Brain microvascular endothelial cell (primary cell): ENCODE results near the gene C6orf62.
"Not testable (repeated sequence)": the region's sequence is repeated elsewhere in the genome, so short reads cannot be mapped to it uniquely, and the experiment has no call there.

Source experiments
- DNase-seq: peaks from one replicate; pipeline ENCODE4 v3.0.0-alpha.2; 2020
- H3K27ac ChIP-seq: fragments of 250-450 bp; sonication (Bioruptor Pico); 2 replicates; pipeline ENCODE4 v1.5.1; 2020; ENCODE audit warnings: mild to moderate bottlenecking, moderate library complexity
- H3K27me3 ChIP-seq: fragments of 250-450 bp; sonication (Bioruptor Pico); replicated peaks from 2 replicates; pipeline ENCODE4 v1.5.1; 2020; ENCODE audit warnings: mild to moderate bottlenecking
- H3K36me3 ChIP-seq: fragments of 250-450 bp; sonication (Bioruptor Pico); replicated peaks from 2 replicates; pipeline ENCODE4 v1.5.1; 2020; ENCODE audit warnings: mild to moderate bottlenecking
- H3K4me3 ChIP-seq: 2 replicates; pipeline ENCODE4 v1.5.1; 2011; ENCODE audit warnings: low read depth, mild to moderate bottlenecking, control low read depth, low read length, moderate library complexity
- in situ Hi-C: cut with HindIII; loops from 2 replicates; pipeline ENCODE4 v1.10.0; 2017; ENCODE audit warnings: low sequenced_read_pairs, low pct_ligation_motif_present
- TF ChIP-seq, protein P1 (sequence below): IDR thresholded peaks from 2 replicates; pipeline ENCODE4 v1.5.1; 2011; ENCODE audit warnings: low read depth, mild to moderate bottlenecking, moderate library complexity, low read length, control low read depth, inconsistent platforms; ENCODE audit errors: missing control alignments

The C6orf62 gene

GRCh38 chr6:24761851-24762250 is 42.9 kb upstream of the C6orf62 start:
- no peak overlapping the region for H3K4me3 ChIP-seq
- DNase-seq, result no peak
- H3K27ac ChIP-seq, result no peak overlapping the region
- TF ChIP-seq, protein P1, sequence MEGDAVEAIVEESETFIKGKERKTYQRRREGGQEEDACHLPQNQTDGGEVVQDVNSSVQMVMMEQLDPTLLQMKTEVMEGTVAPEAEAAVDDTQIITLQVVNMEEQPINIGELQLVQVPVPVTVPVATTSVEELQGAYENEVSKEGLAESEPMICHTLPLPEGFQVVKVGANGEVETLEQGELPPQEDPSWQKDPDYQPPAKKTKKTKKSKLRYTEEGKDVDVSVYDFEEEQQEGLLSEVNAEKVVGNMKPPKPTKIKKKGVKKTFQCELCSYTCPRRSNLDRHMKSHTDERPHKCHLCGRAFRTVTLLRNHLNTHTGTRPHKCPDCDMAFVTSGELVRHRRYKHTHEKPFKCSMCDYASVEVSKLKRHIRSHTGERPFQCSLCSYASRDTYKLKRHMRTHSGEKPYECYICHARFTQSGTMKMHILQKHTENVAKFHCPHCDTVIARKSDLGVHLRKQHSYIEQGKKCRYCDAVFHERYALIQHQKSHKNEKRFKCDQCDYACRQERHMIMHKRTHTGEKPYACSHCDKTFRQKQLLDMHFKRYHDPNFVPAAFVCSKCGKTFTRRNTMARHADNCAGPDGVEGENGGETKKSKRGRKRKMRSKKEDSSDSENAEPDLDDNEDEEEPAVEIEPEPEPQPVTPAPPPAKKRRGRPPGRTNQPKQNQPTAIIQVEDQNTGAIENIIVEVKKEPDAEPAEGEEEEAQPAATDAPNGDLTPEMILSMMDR, result no peak
- H3K36me3 ChIP-seq, result no peaks in the 10 kb centered on the region
- in situ Hi-C loops, result no loop called here
- no peaks in the 10 kb centered on the region for H3K27me3 ChIP-seq

- Histone ChIP-seq H3K4me3 (no peak overlapping the region), H3K36me3 (no peaks in the 10 kb centered on the region), H3K27ac (no peak overlapping the region), H3K27me3 (no peaks in the 10 kb centered on the region)
- in situ Hi-C loops, result no loop called here
- TF ChIP-seq, protein P1, result no peak
- DNase-seq, result no peak
Observed at GRCh38 chr6:24761193-24761835, 42.4 kb upstream of the C6orf62 start.

DNA sequence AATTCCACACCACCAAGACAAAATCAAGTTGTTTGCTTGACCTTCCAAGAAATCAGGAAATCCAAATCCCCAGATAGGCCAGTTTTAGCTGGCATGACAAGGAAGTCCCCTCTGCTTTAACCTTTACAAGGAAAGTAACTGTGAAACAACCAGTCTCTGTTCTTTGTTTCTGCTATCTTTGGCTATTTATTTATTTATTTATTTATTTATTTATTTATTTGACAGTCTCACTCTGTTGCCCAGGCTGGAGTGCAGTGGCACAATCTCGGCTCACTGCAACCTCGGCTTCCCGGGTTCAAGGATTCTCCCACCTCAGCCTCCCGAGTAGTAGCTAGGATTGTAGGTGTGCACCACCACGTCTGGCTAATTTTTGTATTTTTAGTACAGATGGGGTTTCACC is 41.3 kb upstream of the C6orf62 start:
- Histone ChIP-seq H3K27ac (no peak overlapping the region), H3K4me3 (no peak overlapping the region), H3K27me3 (no peaks in the 10 kb centered on the region), H3K36me3 (no peaks in the 10 kb centered on the region)
- in situ Hi-C loops, result no loop called here
- no peak for DNase-seq
- TF ChIP-seq, protein P1, result no peak

GRCh38 chr6:24759718-24760117 is 40.8 kb upstream of the C6orf62 start:
- no peak overlapping the region for H3K4me3 ChIP-seq
- TF ChIP-seq, protein P1, result no peak
- DNase-seq, result no peak

GRCh38 chr6:24757611-24758010 is 38.7 kb upstream of the C6orf62 start:
- in situ Hi-C loops, result no loop called here
- no peak overlapping the region for H3K4me3 ChIP-seq

More at GRCh38 chr6:24759718-24760117, 40.8 kb upstream of the C6orf62 start:
- Histone ChIP-seq H3K27ac (no peak overlapping the region), H3K36me3 (no peaks in the 10 kb centered on the region), H3K27me3 (no peaks in the 10 kb centered on the region)
- in situ Hi-C loops, result no loop called here

DNA sequence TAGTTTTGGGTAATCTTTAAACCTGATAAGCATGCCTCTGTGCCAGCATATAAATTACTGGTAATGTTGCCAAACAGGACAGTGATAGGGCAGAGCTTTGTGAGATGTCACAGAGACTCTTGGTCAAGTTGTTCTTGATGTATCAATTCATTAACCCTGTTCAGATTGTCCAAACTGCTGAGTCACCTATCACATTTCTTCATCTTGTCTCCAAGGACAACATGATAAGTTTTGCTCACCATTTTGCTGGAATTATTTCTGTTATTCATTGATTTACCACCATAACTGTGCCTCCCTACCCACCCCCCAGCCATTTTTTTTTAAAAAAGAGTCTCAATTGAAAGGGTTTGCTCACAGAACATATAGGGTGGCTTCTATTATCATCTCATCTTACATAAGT is 36.3 kb upstream of the C6orf62 start:
- H3K4me3 ChIP-seq, result no peak overlapping the region
- H3K27ac ChIP-seq, result no peak overlapping the region
- in situ Hi-C loops, result no loop called here
- no peak for DNase-seq
- TF ChIP-seq, protein P1, result no peak
- H3K27me3 ChIP-seq, result no peaks in the 10 kb centered on the region
- H3K36me3 ChIP-seq, result no peaks in the 10 kb centered on the region

More at GRCh38 chr6:24757611-24758010, 38.7 kb upstream of the C6orf62 start:
- TF ChIP-seq, protein P1, result no peak
- H3K27me3 ChIP-seq, result no peaks in the 10 kb centered on the region
- DNase-seq, result no peak
- H3K27ac ChIP-seq, result no peak overlapping the region
- H3K36me3 ChIP-seq, result no peaks in the 10 kb centered on the region

DNA sequence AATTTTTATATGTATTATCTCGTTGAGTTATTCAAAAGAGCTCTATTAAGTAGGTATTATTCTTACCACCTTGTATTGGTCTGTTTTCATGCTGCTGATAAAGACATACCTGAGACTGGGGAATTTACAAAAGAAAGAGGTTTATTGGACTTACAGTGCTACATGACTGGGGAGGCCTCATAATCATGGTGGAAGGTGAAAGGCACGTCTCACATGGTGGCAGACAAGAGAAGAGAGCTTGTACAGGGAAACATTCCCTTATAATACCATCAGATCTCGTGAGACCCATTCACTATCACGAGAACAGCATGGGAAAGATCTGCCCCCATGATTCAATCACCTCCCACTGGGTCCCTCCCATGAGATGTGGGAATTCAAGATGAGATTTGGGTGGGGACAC is 35.4 kb upstream of the C6orf62 start:
- H3K27me3 ChIP-seq, H3K36me3 ChIP-seq, H3K4me3 ChIP-seq, DNase-seq, H3K27ac ChIP-seq, in situ Hi-C loops: not testable (repeated sequence)
